HL-60/S4 treated with phorbol 12-myristate 13-acetate at 8.2 ng/mL for 4 days and 3 days (cell line): Measurements from ENCODE around the gene IMMP1L.

Experiments
- in situ Hi-C: fragments of 300-500 bp; cut with MboI; formaldehyde crosslinking; loops from 2 replicates; pipeline ENCODE4 v1.15.0; 2022; ENCODE audit warnings: low sequenced_read_pairs

Gene IMMP1L

GRCh38 chr11:31404614-31405013 is 104.8 kb downstream of the IMMP1L start:
- in situ Hi-C loops, result no loop called here

DNA sequence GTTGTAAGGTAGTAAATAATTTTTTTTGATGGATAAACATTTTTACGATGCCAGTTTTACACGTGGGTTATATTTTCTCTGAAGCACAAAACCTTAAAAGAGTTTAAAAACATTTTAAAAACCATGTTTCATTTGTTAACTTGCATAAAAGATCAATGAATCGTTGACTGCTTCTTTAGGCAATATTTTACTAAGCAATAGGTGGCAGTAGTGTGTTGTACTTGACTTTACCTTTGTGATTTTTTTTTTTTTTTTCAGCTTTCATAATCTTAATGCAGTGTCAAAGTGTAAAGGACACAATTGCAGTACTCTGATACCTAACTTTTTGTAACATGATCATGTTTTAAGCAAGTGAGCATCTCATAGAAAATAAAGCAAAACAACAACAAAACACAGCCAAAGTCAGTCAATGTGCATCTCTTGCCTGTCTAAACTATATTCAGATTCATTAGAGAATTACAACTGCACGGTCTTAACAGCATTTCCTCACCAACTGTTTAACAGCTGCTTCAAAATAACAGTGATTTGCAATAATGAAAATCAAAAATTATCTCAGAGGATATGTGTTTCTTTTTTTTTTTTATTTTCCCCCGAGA is 112.1 kb downstream of the IMMP1L start:
- in situ Hi-C loops, result no loop called here

DNA sequence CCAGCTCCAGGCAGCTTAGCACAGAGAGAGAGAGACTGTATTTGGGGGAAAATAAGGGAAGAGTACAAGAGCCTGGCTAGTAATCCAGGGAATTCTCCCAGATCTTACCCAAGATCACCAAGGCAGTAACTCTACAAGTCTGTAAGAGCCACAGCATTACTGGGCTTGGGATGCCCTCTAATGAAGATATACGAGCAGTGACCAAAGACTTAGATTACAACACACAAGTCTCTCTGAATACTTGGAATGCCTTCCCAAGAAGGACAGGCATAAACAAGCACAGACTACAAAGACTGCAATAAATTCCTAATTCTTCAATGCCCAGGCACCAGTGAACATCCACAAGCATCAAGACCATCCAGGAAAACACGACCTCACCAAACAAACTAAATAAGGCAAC is 122.0 kb downstream of the IMMP1L start:
- in situ Hi-C loops, result no loop called here

GRCh38 chr11:31383116-31383515 is 126.3 kb downstream of the IMMP1L start:
- in situ Hi-C loops, result no loop called here
